SW480 (cell line): ENCODE data around the gene PPWD1.
"Not testable (repeated sequence)": the region's sequence is repeated elsewhere in the genome, so short reads cannot be mapped to it uniquely, and the experiment has no call there.

Experiments
- DNase-seq: peaks from one replicate; pipeline ENCODE4 v3.0.0-alpha.2; 2016; ENCODE audit warnings: low spot score

Gene PPWD1

GRCh38 chr5:65562731-65563701 lies at the start of gene PPWD1, which contains the start of gene CENPK:
PPWD1 (plus strand) TSS chr5:65563296; CDS start chr5:65563311, 15 bp downstream.
CENPK (minus strand) TSS chr5:65563168; CDS start chr5:65554907, 8,261 bp downstream.
- peak; percentile 93 for DNase-seq

GRCh38 chr5:65525726-65526125 lies 37.4 kb upstream of the PPWD1 start:
- no peak for DNase-seq

DNA sequence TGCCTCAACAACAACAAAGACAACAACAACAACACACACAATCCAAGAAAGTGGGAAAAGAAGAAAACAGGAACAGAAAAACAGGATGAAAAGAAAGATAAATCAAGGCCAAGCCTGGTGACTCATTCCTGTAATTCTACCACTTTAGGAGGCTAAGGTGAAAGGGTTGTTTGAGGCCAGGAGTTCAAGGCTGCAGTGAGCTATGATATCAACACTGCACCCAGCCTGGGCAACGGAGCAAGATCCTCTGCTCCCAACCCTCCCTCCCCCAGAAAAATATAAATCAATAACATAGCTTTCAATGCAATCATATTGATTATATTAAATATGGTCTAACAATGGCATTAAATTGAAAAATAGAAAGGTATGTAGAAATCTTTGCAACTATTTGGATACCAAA lies 32.2 kb upstream of the PPWD1 start:
- DNase-seq, result no peak

DNA sequence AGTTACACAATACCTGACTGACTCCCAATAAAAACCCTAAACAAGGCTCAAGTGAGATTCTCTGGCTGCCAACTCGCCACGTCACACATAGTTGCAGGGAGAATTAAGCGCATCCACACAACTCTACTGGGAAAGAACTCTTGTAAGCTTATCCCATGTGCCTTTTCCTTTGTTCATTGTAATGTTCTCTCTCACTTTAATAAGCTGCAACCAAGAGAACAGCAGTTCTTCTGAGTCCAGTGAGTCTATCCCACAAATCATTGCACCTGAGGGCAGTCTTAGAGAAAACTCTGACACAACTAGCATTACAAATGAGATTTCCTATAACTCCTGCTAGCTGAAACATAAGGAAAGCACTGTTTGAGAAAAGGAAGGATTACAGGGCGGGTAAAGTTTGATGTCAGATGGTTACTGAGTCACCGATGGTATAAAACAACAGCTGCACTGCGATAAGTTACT lies 27.5 kb upstream of the PPWD1 start:
- no peak for DNase-seq

DNA sequence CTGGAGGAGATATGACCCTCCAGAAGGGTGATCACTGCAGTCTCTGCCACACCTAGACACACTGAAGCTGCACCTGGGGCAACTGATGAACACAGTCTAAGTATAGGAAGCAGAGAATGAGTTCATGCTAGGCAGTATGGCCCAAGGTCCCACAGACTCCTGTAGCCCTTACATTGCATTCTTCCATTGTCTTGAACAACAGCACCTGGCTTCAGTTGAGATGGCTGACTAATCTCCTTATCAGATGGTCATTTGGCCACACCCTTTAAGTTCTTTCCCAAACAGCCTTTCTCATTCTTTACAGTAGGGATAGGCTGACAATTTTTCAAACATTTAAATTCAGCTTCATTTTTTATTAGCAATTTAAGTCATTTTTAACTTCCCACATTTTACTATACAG lies 23.3 kb upstream of the PPWD1 start:
- no peak for DNase-seq

- DNase-seq, result no peak
Measured at GRCh38 chr5:65544473-65544872, 18.6 kb upstream of the PPWD1 start.

DNA sequence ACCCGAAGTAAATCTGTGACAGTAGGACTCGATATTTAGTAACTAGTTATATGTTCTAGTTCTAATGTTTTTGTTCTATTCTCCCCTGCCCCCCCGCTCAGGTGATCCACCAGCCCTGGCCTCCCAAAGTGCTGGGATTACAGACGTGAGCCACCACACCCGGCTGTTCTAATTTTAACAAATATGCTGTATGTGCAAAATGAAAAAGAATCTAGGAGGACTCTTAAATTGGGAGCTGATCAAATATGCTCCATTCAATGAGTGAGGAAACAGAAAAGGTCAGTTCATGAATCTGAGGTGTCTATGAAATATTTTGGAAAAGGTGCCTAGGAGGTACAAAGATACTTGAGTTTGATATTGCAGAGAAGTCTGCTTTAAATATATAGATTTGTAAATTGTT lies 17.0 kb upstream of the PPWD1 start:
- no peak for DNase-seq

- DNase-seq, result no peak
Measured at GRCh38 chr5:65548281-65548680, 14.8 kb upstream of the PPWD1 start.

DNA sequence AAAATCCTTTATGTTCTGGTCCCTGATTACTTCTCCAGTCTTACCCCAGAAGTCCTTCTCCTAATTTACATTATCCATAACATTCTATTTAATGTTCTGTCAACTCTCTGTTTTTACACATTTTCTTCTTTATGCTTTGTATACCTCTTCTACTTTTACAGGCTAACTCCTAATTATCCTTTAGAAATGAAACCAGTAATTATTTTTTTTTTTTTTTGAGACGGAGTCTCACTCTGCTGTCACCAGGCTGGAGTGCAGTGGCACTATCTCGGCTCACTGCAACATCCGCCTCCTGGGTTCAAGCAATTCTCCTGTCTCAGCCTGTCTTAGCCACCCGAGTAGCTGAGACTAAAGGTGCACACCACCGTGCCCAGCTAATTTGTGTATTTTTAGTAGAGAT lies 9.2 kb upstream of the PPWD1 start:
- no peak for DNase-seq

DNA sequence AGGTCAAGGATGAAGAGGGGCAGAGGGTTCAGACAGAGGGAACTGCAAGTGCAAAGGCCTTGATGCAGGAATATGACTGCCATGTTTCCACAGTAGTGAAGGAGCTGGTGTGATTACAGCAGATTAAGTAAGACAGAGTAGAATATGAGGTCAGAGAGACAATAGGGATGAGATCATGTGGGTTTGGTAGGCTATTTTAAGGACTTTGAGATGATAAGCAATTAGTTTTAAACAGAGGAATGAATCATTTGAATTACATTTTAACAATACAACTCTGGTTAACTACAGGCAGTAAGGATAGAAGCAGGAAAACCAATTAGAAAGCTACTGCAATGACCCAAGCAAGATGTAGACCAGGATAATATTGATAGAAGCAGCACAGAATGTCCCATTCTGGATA lies 7.8 kb upstream of the PPWD1 start:
- no peak for DNase-seq

DNA sequence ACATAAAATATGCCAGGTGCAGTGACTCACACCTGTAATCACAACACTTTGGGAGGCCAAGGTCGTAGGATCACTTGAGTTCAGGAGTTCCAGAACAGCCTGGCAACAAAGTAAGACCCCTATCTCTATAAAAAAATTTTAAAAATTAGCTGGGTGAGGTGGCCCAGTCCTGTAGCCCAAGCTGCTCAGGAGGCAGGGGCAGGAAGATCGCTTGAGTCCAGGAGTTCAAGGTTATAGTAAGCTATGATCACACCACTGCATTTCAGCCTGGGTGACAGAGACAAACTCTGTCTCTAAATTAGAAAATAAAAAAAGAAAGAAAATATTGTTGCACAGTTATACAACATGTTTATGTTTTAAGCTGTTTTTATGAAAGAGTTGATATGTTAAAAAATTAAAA lies 6.9 kb upstream of the PPWD1 start:
- no peak for DNase-seq

- DNase-seq, result no peak
Measured at GRCh38 chr5:65556718-65557117, 6.4 kb upstream of the PPWD1 start.

DNA sequence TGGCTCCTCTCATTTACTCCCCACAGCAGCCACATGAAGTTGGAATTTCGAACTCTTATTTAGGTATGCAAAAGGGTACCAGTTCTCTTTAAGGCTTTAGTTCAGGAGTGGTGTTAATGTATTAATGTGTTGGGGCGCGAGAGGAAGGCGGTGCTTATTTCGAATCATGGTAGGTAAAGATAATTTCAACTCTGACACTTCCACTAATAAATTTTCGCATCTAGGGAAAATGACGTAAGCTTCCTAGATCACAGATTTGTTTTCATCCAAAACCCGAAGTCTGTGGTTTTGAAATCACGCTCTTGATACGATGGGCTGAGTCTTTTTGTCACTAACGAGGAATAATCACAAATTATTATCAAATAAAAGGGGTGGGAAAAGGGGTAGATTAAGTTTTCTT lies 681 bp downstream of the PPWD1 start:
- peak; percentile 21 for DNase-seq

- no peak for DNase-seq
Measured at GRCh38 chr5:65566505-65566904, 3.4 kb downstream of the PPWD1 start.

DNA sequence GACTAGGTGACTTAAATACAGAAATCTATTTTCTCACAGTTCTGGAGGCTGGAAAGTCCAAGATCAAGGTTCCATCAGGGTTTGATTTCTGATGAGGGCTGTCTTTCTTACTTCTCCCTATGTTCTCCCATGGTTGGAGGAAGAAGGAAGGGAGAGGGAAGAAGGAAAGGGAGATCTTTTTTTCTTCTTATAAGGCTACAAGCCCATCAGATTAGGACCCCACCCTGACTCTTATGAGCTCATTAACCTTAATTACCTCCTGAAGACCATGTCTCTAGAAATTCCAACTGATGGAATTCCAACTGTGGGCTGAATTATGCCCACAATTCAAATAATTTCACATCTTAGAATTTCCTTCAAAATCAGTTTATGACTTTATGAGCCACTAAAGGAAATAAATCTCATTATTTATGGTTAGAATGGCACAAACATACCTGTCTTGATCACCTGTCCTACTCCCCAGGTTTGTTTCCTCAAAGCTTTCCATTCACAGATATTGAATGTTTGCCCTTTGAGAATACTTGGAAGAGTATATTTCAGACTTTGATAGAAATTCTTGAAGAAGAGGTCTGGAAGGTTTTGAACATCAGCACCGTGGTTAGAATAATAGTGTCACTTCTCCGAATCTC lies 7.6 kb downstream of the PPWD1 start:
- no peak for DNase-seq

GRCh38 chr5:65577141-65577540 lies 14.0 kb downstream of the PPWD1 start:
- DNase-seq, result no peak

- no peak for DNase-seq
Measured at GRCh38 chr5:65588694-65589093, 25.6 kb downstream of the PPWD1 start.

DNA sequence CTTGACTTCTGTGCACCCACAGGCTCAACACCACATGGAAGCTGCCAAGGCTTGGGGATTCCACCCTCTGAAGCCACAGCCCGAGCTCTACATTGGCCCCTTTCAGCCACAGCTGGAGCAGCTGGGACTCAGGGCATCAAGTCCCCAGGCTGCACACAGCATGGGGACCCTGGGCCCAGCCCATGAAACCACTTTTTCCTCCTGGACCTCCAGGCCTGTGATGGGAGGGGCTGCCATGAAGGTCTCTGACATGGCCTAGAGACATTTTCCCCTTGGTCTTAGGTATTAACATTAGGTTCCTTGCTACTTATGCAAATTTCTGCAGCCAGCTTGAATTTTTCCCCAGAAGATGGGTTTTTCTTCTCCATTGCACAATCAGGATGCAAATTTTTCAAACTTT lies 38.7 kb downstream of the PPWD1 start:
- DNase-seq, result not testable (repeated sequence)

- DNase-seq, result no peak
Measured at GRCh38 chr5:65611524-65611923, 48.4 kb downstream of the PPWD1 start.

GRCh38 chr5:65612298-65612907 lies 49.3 kb downstream of the PPWD1 start:
- no peak for DNase-seq

GRCh38 chr5:65620021-65620420 lies 56.9 kb downstream of the PPWD1 start:
- no peak for DNase-seq

DNA sequence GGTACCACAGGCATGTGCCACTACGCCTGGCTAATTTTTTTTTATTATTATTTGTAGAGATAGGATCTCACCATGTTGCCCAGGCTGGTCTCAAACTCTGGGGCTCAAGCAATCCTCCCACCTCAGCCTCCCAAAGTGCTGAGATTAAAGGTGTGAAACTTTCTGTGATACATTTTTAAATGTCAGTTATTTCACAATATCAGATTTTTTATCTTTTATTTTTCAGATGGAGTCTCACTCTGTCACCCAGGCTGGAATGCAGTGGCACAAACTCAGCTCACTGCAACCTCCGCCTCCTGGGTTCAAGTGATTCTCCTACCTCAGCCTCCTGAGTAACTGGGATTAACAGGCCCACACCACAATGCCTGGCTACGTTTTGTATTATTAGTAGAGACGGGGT lies 58.9 kb downstream of the PPWD1 start:
- not testable (repeated sequence) for DNase-seq

GRCh38 chr5:65623482-65623881 lies 60.4 kb downstream of the PPWD1 start:
- no peak for DNase-seq
